ENCODE data around the gene PRPF40B.

DNA sequence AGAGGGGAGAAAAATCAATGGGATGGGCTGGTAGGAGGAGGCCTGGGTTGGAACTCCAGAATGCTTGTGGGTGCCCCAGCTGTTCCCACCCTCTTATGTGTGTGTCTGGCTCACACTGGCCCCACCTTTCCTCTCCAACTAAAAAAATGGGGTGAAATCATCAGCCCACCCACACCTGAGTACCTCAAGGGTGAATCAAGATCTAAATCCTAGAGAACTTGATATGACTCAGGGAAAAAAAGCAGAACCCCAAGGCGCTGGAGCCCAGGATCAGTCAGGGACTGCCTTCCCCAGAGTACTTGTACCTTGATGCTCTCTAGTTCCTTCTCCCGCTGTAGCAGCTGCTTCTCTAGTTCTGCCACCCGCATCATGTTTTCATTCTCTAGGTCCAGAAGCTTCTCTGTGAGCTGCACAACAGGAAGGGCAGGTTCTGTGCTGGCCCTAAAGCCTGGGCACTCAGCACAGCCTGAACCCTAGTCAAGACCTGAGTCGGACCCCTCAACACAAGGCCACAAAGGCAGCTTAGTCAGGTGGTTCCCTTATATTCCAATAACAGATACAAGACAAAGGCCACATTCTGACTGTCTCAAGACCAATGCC is 29.7 kb downstream of the PRPF40B start:
- TF ChIP-seq, protein P1, sequence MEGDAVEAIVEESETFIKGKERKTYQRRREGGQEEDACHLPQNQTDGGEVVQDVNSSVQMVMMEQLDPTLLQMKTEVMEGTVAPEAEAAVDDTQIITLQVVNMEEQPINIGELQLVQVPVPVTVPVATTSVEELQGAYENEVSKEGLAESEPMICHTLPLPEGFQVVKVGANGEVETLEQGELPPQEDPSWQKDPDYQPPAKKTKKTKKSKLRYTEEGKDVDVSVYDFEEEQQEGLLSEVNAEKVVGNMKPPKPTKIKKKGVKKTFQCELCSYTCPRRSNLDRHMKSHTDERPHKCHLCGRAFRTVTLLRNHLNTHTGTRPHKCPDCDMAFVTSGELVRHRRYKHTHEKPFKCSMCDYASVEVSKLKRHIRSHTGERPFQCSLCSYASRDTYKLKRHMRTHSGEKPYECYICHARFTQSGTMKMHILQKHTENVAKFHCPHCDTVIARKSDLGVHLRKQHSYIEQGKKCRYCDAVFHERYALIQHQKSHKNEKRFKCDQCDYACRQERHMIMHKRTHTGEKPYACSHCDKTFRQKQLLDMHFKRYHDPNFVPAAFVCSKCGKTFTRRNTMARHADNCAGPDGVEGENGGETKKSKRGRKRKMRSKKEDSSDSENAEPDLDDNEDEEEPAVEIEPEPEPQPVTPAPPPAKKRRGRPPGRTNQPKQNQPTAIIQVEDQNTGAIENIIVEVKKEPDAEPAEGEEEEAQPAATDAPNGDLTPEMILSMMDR (IDR thresholded peaks at IDR 0.05; ENCODE audit: low read length) = no peak
- no peak for TF ChIP-seq EZH2 (optimal IDR thresholded peaks at IDR 0.05; ENCODE audit: low read depth, low read length)

Data from MM.1S (cell line).